OCI-LY7 (cell line): ENCODE measurements around the gene SNCB. TPM values are rescaled to one million over a fixed set of nuclear protein-coding genes. Genes with fewer than 3 reads are reported as not detected.
A peak's percentile ranks its signal among the peaks of the same experiment; 100 is the strongest.

Source experiments
- BruUV-seq: library from RNA; stranded (reverse); fragments of 400-500 nt; replicated peaks from 2 replicates; lab custom pipeline; 2021; lab: Mats Ljungman, UMichigan
- CTCF ChIA-PET: fragments of 300-600 bp; sonication (Branson Sonifier 250); formaldehyde crosslinking; loops from one replicate; lab custom pipeline; 2022; ENCODE audit warnings: antibody characterized with exemption; ENCODE audit not compliant: unreplicated experiment; lab: Charles Lee
- POLR2A ChIA-PET: fragments of 300-600 bp; sonication (Branson Sonifier 250); formaldehyde crosslinking; loops from one replicate; lab custom pipeline; 2022; ENCODE audit warnings: antibody characterized with exemption; lab: Charles Lee
- DNase-seq: peaks from one replicate; pipeline ENCODE4 v3.0.0-alpha.2; 2015; ENCODE audit warnings: low spot score
- H2AFZ ChIP-seq: fragments of 200-600 bp; sonication (generic), shearing (Covaris generic); 2 replicates; pipeline ENCODE4 v1.6.1; 2014; ENCODE audit warnings: mild to moderate bottlenecking, antibody characterized with exemption, low read length, moderate library complexity
- H3K27ac ChIP-seq: fragments of 200-600 bp; sonication (generic); 2 replicates; pipeline ENCODE4 v1.5.1; 2014; ENCODE audit warnings: mixed run types, low read depth, mild to moderate bottlenecking, moderate library complexity, low read length, inconsistent platforms; ENCODE audit not compliant: poor library complexity, severe bottlenecking
- H3K36me3 ChIP-seq: fragments of 200-600 bp; sonication (generic); 2 replicates; pipeline ENCODE4 v1.6.1; 2014; ENCODE audit warnings: mild to moderate bottlenecking, antibody characterized with exemption, low read length, moderate library complexity, mixed read lengths; ENCODE audit not compliant: insufficient read depth
- H3K4me1 ChIP-seq: fragments of 200-600 bp; sonication (generic); 2 replicates; pipeline ENCODE4 v1.5.1; 2014; ENCODE audit warnings: mild to moderate bottlenecking, low read length; ENCODE audit not compliant: insufficient read depth, poor library complexity, severe bottlenecking
- H3K4me2 ChIP-seq: fragments of 200-600 bp; sonication (generic); 2 replicates; pipeline ENCODE4 v1.6.1; 2014; ENCODE audit warnings: mild to moderate bottlenecking, low read length
- H3K4me3 ChIP-seq: fragments of 200-600 bp; sonication (generic); 2 replicates; pipeline ENCODE4 v1.5.1; 2014; ENCODE audit warnings: mild to moderate bottlenecking, low read depth, low read length; ENCODE audit not compliant: poor library complexity, severe bottlenecking
- H3K79me2 ChIP-seq: fragments of 200-600 bp; sonication (generic); 2 replicates; pipeline ENCODE4 v1.6.1; 2016; ENCODE audit warnings: low read depth, mild to moderate bottlenecking, low read length, moderate library complexity, mixed read lengths; ENCODE audit not compliant: insufficient read depth
- H3K9me2 ChIP-seq: fragments of 200-600 bp; sonication (generic); 2 replicates; pipeline ENCODE4 v1.6.1; 2016; ENCODE audit warnings: mild to moderate bottlenecking, low read length, mixed read lengths; ENCODE audit not compliant: insufficient read depth
- H3K9me3 ChIP-seq: fragments of 200-600 bp; sonication (generic); 2 replicates; pipeline ENCODE4 v1.6.1; 2014; ENCODE audit warnings: mild to moderate bottlenecking, mixed run types, low read length, mixed read lengths
- H4K20me1 ChIP-seq: fragments of 200-600 bp; sonication (generic); 2 replicates; pipeline ENCODE4 v1.6.1; 2014; ENCODE audit warnings: mild to moderate bottlenecking, antibody characterized with exemption, low read length, moderate library complexity, mixed read lengths; ENCODE audit not compliant: insufficient read depth
- CTCF ChIP-seq: fragments of 200-600 bp; sonication (generic); conservative IDR thresholded peaks from 2 replicates; pipeline ENCODE4 v1.5.1; 2014; ENCODE audit warnings: mild to moderate bottlenecking, antibody characterized with exemption, low read length, moderate library complexity, mixed read lengths
- EZH2phosphoT487 ChIP-seq: fragments of 200-600 bp; sonication (generic); IDR thresholded peaks from 2 replicates; pipeline ENCODE4 v1.6.1; 2018; ENCODE audit warnings: low read depth, borderline replicate concordance, mild to moderate bottlenecking, mixed run types, antibody characterized with exemption, low read length, moderate library complexity, mixed read lengths
- intact Hi-C: fragments of 100-400 bp; cut with micrococcal nuclease; formaldehyde crosslinking; loops from one replicate; pipeline ENCODE4 v1.10.0; 2022; ENCODE audit not compliant: unreplicated experiment
- total RNA-seq, 2 experiments: library from RNA; depleted of rRNA in 1 of 2; stranded (reverse); fragments of >200 nt in 1 of 2; shearing (Covaris generic) in 1 of 2; gene quantifications; 2 replicates each; pipeline ENCODE4 v1.2.3, GENCODE V29; 2014 to 2022

The SNCB gene
- total RNA-seq, 2 experiments from 2014 or later: 0.50 to 3.5 TPM

GRCh38 chr5:176612855-176613254 is 17.5 kb downstream of the SNCB start:
- CTCF ChIA-PET: no interaction called here
- intact Hi-C loops: no loop called here

DNA sequence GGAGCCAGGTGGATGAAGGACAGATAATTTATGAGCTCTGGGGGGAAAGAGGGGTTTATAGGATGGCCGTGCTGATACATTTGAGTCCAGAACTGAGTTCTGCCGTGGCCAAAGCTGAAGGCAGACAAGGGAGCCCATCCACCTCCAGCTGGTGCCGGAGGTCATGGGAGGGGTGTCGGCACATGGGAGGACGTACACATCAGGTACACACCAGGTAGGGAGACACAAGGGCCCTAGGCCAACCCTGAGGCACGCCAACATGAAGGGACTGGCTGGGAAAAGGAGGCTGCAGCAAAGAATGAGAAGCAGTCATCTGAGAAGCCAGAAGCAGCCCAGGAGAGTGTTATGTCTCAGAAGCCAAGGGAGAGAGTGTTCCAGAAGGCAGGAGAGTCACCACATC is 18.3 kb downstream of the SNCB start:
- Histone ChIP-seq H3K4me1 (peaks cover 14% of the 10 kb centered on the region), H3K79me2 (no peaks in the 10 kb centered on the region), H2AFZ (no peak overlapping the region), H3K27ac (no peak overlapping the region), H3K4me2 (no peak overlapping the region), H3K36me3 (no peaks in the 10 kb centered on the region), H3K4me3 (no peak overlapping the region), H3K9me3 (no peaks in the 10 kb centered on the region), H3K9me2 (no peaks in the 10 kb centered on the region), H4K20me1 (no peaks in the 10 kb centered on the region)
- ChIA-PET CTCF (no interaction called here), POLR2A (no interaction called here)
- TF ChIP-seq CTCF: no peak
- TF ChIP-seq EZH2phosphoT487: no peak
- no TSS peak for BruUV-seq
- intact Hi-C loops: no loop called here
- no peak for DNase-seq

More at GRCh38 chr5:176612855-176613254, 17.5 kb downstream of the SNCB start:
- H3K36me3 ChIP-seq: no peaks in the 10 kb centered on the region
- no peaks in the 10 kb centered on the region for H3K79me2 ChIP-seq
- H3K9me3 ChIP-seq: no peaks in the 10 kb centered on the region
- TF ChIP-seq EZH2phosphoT487 (no peak), CTCF (no peak)
- peaks cover 14% of the 10 kb centered on the region for H3K4me1 ChIP-seq
- H3K27ac ChIP-seq: no peak overlapping the region
- H3K4me3 ChIP-seq: no peak overlapping the region
- H4K20me1 ChIP-seq: no peaks in the 10 kb centered on the region
- H2AFZ ChIP-seq: no peak overlapping the region
- BruUV-seq: no TSS peak
- no peaks in the 10 kb centered on the region for H3K9me2 ChIP-seq
- POLR2A ChIA-PET: interaction anchor here (1.4 kb wide), 1 partner anchor 18 kb away, joined by 4 read pairs; the partner anchor contains the start of genes EIF4E1B and SNCB
- H3K4me2 ChIP-seq: no peak overlapping the region
- no peak for DNase-seq

DNA sequence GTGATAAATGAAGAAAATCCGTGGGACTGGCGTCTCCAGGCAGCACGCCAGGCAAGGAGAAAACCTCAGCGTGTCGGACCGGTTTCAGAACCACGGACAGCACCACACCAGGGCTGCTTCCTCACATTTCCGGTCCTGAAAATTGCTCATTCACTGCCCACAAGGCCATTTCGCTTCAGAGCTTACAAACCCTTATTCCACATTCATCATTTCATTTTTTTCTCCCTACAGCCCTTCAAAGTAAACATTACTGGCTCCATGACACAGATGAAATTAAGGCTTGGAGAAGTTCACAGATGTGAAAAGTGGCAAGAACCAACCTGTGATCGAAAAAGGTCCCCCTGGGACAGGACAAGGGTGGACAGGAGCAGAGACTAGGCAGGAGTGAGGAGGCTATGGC is 18.9 kb downstream of the SNCB start:
- DNase-seq: peak; percentile 51
- Histone ChIP-seq H3K4me3 (no peak overlapping the region), H3K36me3 (no peaks in the 10 kb centered on the region), H3K4me1 (peaks cover 14% of the 10 kb centered on the region), H2AFZ (no peak overlapping the region), H3K9me3 (no peaks in the 10 kb centered on the region), H4K20me1 (no peaks in the 10 kb centered on the region), H3K9me2 (no peaks in the 10 kb centered on the region), H3K79me2 (no peaks in the 10 kb centered on the region), H3K4me2 (no peak overlapping the region), H3K27ac (no peak overlapping the region)
- ChIA-PET POLR2A (no interaction called here), CTCF (no interaction called here)
- BruUV-seq: no TSS peak
- intact Hi-C loops: no loop called here
- TF ChIP-seq EZH2phosphoT487 (no peak), CTCF (no peak)
